ENCODE results near the gene KRTAP5-6.

DNA sequence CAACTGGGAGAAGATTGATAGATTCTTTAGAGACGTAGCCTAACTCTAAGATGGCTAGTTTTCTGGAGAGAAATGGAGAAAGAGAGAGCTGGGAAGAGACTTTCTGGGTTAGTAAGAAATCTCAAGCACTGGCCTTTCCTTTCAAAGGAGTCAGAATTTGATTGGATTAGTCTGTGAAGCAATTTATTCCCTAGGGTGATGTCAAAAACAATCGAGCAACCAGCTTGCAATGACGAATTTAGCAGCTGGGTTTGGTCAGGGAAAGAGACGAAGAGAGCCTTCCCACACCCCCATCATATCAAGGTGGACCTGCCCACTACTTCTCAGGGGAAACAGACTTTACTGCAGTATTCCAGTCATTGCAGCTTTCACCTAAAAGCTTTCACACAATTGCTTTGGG lies 10.8 kb downstream of the KRTAP5-6 start:
- TF ChIP-seq CTCF (conservative IDR thresholded peaks at IDR 0.05; ENCODE audit: low read length) (no peak), EZH2phosphoT487 (IDR thresholded peaks at IDR 0.05; ENCODE audit: borderline replicate concordance) (no peak)
